ENCODE results near the gene CRYGN. TPM values are rescaled to one million over a fixed set of nuclear protein-coding genes. Genes with fewer than 3 reads are reported as not detected.

CRYGN gene
- total RNA-seq, 4 donors from 2014 or later = 0.73 to 2.9 (median 2.4) TPM; not detected in 1

DNA sequence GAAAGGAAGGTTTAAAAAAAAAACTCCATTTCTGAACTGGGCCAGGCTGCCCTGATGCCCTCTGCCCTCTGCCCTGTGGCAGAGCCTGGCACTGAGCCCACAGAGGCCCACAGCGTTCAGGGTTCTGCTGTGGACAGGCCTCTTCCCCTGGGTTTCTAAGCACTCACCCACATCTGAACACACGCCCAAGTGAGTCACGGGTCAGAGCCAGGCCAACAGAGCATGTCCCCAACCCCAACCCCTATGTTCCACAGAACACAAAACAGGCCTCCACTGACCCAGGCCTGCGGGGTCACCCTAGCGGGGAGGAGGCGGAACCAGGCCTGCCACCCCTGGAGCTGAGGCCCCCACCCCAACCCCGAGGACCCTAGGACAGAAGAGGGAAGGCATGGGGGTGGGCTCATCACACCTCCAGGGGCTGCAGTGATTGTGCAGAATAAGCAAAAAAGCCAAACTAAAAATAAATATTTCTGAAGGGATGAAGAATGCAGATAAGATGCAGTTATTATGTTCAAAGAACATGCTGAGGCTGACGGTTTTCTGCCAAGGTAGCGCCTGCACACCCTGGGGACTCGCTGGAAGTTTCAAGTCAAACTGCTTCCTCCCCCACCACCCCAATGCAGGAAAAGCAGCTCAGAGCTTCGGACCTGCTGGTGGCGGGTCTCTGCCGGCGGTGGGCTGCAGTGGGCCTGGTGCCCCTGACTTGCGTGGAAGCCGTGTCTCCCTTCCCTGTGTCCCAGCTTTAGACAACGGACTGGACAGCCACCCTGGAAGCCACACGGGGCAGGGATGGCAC, 35.5 kb downstream of the CRYGN start:
- DNase-seq = peak; percentile 56 to 59
- H3K27me3 ChIP-seq = peaks cover 0 to 2% of the 10 kb centered on the region in 2 donors
- H3K4me3 ChIP-seq = no peak overlapping the region
- no peaks in the 10 kb centered on the region for H3K9me3 ChIP-seq
- H3K4me1 ChIP-seq = peaks cover 0 to 8% of the 10 kb centered on the region in 2 donors
- TF ChIP-seq, protein P1, sequence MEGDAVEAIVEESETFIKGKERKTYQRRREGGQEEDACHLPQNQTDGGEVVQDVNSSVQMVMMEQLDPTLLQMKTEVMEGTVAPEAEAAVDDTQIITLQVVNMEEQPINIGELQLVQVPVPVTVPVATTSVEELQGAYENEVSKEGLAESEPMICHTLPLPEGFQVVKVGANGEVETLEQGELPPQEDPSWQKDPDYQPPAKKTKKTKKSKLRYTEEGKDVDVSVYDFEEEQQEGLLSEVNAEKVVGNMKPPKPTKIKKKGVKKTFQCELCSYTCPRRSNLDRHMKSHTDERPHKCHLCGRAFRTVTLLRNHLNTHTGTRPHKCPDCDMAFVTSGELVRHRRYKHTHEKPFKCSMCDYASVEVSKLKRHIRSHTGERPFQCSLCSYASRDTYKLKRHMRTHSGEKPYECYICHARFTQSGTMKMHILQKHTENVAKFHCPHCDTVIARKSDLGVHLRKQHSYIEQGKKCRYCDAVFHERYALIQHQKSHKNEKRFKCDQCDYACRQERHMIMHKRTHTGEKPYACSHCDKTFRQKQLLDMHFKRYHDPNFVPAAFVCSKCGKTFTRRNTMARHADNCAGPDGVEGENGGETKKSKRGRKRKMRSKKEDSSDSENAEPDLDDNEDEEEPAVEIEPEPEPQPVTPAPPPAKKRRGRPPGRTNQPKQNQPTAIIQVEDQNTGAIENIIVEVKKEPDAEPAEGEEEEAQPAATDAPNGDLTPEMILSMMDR (IDR thresholded peaks at IDR 0.05) = no peak
- TF ChIP-seq POLR2A (IDR thresholded peaks at IDR 0.05) = no peak
- H3K27ac ChIP-seq = peak overlapping the region; percentile 34 to 43
- intact Hi-C loops (cut with DNase I; ENCODE audit: low total_unique reads) = no loop called here
- H3K36me3 ChIP-seq = no peaks in the 10 kb centered on the region

DNA sequence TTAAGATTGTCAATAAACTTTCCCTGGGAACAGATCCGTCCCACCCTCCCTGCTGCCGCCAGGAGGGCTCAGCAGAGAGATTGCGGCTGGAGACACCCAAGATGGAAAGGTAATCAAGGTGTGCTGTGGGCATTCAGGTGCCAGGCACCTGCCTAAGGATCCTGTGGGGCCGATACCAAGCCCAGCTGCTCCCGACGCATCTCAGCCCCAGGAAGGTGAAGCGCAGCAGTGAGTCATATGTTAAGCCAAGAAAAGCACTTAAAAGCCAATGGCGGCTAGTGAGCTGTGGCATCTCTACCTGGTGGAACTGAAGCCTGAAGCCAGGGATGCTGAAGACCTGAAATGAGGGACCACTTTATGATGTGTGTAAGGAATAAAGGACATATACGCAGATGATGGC, 36.2 kb downstream of the CRYGN start:
- H3K27ac ChIP-seq = peak overlapping the region; percentile 34 to 43

DNA sequence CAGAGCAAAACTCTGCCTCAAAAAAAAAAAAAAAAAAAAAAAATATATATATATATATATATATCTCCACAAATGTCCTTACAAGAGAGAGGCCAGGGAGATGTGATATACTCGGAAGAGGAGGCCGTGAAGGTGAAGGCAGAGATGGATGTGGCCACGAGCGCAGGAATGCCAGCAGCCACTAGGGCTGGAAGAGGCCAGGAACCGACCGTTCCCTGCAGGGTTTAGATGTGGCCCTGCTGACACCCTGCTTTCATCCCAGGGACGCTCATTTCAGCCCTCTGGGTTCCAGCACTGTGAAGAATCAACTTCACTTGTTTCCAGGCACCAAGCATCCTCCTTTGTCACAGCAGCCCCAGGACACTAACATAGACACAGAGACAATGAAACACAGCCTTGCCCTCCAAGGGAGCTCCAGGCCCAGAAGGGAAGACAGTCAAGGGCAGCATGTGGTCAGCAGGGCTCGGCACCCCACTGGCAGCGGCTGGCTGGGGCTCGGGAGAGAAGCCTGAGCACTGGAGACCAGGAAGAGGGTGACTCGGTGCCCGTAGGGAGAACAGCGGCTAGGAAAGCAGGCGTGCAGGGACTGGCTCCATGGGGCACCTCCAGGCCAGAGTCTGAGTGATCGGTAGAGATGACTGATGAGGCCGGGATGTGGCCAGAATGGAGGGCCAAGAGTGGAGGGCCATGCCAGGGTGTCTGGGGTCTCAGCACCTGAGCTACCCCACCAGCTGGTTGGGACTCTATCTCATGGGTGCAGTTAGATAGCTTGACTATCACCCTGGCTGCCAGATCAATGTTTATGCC, 37.7 kb downstream of the CRYGN start:
- TF ChIP-seq, protein P1 (IDR thresholded peaks at IDR 0.05) = no peak
- no peak for TF ChIP-seq POLR2A (IDR thresholded peaks at IDR 0.05)

More for the DNA sequence above, 36.2 kb downstream of the CRYGN start:
- TF ChIP-seq, protein P1 (IDR thresholded peaks at IDR 0.05) = no peak
- no peak for TF ChIP-seq POLR2A (IDR thresholded peaks at IDR 0.05)
- no peak overlapping the region for H3K4me3 ChIP-seq
- H3K27me3 ChIP-seq = no peaks in the 10 kb centered on the region
- no peaks in the 10 kb centered on the region for H3K9me3 ChIP-seq
- DNase-seq = no peak
- intact Hi-C loops (cut with DNase I; ENCODE audit: low total_unique reads) = no loop called here
- H3K36me3 ChIP-seq = no peaks in the 10 kb centered on the region
- peaks cover 0 to 4% of the 10 kb centered on the region in 2 donors for H3K4me1 ChIP-seq

DNA sequence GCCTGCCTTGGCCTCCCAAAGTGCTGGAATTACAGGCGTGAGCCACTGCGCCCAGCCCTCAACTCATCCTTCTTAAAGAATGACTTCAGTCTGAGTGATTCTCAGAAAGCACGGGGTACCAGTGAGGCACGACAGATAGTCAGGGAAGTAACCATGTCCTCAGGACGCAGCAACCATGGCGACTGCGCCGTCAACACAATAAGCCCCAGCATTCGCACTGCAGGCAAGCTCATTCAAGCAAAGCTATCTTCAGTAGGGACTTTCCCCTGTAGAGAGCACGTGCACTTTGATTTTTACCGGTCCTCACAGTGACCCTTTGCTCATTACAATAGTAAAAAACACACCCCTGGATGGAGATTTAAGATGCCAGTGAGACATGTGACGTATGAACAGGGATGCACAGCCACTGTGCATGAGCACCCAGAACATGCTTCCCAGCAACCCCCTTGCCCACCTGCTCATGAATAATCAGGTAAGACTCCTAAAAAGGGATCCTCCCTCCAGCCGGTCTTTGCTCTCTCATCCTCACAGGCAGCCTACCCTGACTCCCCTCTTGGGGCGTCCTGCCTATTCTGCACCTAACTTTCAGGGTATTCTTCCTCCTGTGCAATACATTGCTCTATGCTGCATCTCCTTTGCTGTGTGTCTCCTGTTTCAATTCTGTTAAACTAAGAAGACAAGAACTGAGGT, 39.2 kb downstream of the CRYGN start:
- H3K27ac ChIP-seq = no peak overlapping the region
- no peak overlapping the region for H3K4me3 ChIP-seq
- H3K36me3 ChIP-seq = no peaks in the 10 kb centered on the region
- H3K4me1 ChIP-seq = peaks cover 0 to 4% of the 10 kb centered on the region in 2 donors
- intact Hi-C loops (cut with DNase I; ENCODE audit: low total_unique reads) = no loop called here
- TF ChIP-seq, protein P1 (IDR thresholded peaks at IDR 0.05) = no peak
- no peak for TF ChIP-seq POLR2A (IDR thresholded peaks at IDR 0.05)
- DNase-seq = no peak
- no peaks in the 10 kb centered on the region for H3K27me3 ChIP-seq
- no peaks in the 10 kb centered on the region for H3K9me3 ChIP-seq

More for the DNA sequence above, 37.7 kb downstream of the CRYGN start:
- Histone ChIP-seq H3K27ac (no peak overlapping the region), H3K4me3 (no peak overlapping the region), H3K9me3 (no peaks in the 10 kb centered on the region), H3K4me1 (peaks cover 0 to 4% of the 10 kb centered on the region in 2 donors), H3K36me3 (no peaks in the 10 kb centered on the region), H3K27me3 (no peaks in the 10 kb centered on the region)
- no peak for DNase-seq
- intact Hi-C loops (cut with DNase I; ENCODE audit: low total_unique reads) = no loop called here

All from uterus (tissue), 4 donors.